GM12864 (cell line): ENCODE measurements around the gene GSTO2.

Source experiments
- DNase-seq: peaks from one replicate; pipeline ENCODE4 v3.0.0-alpha.2; 2011; ENCODE audit warnings: low read depth
- H3K4me3 ChIP-seq: 2 replicates; pipeline ENCODE4 v1.5.1; 2011; ENCODE audit warnings: mild to moderate bottlenecking, low read depth, low read length, control low read depth
- CTCF ChIP-seq: IDR thresholded peaks from 2 replicates; pipeline ENCODE4 v1.5.1; 2011; ENCODE audit warnings: low read depth, mild to moderate bottlenecking, moderate library complexity, low read length, control low read depth, inconsistent platforms; ENCODE audit errors: missing control alignments

GSTO2 gene

GRCh38 chr10:104340641-104341040, 71.7 kb downstream of the GSTO2 start:
- no peak for DNase-seq
- H3K4me3 ChIP-seq = no peak overlapping the region
- TF ChIP-seq CTCF = no peak

- DNase-seq = no peak
- H3K4me3 ChIP-seq = no peak overlapping the region
- no peak for TF ChIP-seq CTCF
Measured at GRCh38 chr10:104342941-104343411, 74.0 kb downstream of the GSTO2 start.

- no peak for DNase-seq
- no peak overlapping the region for H3K4me3 ChIP-seq
- TF ChIP-seq CTCF = no peak
Measured at GRCh38 chr10:104344219-104344618, 75.2 kb downstream of the GSTO2 start.

- no peak for TF ChIP-seq CTCF
- H3K4me3 ChIP-seq = no peak overlapping the region
- no peak for DNase-seq
Measured at GRCh38 chr10:104345515-104345914, 76.5 kb downstream of the GSTO2 start.

- no peak for TF ChIP-seq CTCF
- no peak overlapping the region for H3K4me3 ChIP-seq
- DNase-seq = no peak
Measured at GRCh38 chr10:104345941-104346340, 77.0 kb downstream of the GSTO2 start.

GRCh38 chr10:104347295-104348045, 78.5 kb downstream of the GSTO2 start:
- H3K4me3 ChIP-seq = no peak overlapping the region
- TF ChIP-seq CTCF = no peak
- DNase-seq = no peak

- no peak overlapping the region for H3K4me3 ChIP-seq
- no peak for TF ChIP-seq CTCF
Measured at GRCh38 chr10:104348601-104349000, 79.6 kb downstream of the GSTO2 start.

More at GRCh38 chr10:104348601-104349000, 79.6 kb downstream of the GSTO2 start:
- DNase-seq = no peak
